ENCODE measurements around the gene WIPF3.

- TF ChIP-seq RXRA (IDR thresholded peaks at IDR 0.05) = no peak
- TF ChIP-seq, protein P1, sequence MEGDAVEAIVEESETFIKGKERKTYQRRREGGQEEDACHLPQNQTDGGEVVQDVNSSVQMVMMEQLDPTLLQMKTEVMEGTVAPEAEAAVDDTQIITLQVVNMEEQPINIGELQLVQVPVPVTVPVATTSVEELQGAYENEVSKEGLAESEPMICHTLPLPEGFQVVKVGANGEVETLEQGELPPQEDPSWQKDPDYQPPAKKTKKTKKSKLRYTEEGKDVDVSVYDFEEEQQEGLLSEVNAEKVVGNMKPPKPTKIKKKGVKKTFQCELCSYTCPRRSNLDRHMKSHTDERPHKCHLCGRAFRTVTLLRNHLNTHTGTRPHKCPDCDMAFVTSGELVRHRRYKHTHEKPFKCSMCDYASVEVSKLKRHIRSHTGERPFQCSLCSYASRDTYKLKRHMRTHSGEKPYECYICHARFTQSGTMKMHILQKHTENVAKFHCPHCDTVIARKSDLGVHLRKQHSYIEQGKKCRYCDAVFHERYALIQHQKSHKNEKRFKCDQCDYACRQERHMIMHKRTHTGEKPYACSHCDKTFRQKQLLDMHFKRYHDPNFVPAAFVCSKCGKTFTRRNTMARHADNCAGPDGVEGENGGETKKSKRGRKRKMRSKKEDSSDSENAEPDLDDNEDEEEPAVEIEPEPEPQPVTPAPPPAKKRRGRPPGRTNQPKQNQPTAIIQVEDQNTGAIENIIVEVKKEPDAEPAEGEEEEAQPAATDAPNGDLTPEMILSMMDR (IDR thresholded peaks at IDR 0.05; ENCODE audit: low read depth, low read length, missing input control) = no peak
Observed at GRCh38 chr7:29918850-29919249, 112.5 kb downstream of the WIPF3 start.

Measured in liver (tissue), 3 donors.